Osteocyte (in vitro differentiated cells): ENCODE data around the gene RGS12. TPM values are rescaled to one million over a fixed set of nuclear protein-coding genes. Genes with fewer than 3 reads are reported as not detected.

Source experiments
- DNase-seq: peaks from one replicate; pipeline ENCODE4 v3.0.0; 2021; ENCODE audit warnings: mixed read lengths; ENCODE audit not compliant: unreplicated experiment; ENCODE audit errors: extremely low spot score
- H3K27ac Mint-ChIP-seq: one replicate; pipeline ENCODE4 v1.8.0; 2021; ENCODE audit warnings: mild to moderate bottlenecking, mixed read lengths; ENCODE audit not compliant: unreplicated experiment
- H3K27me3 Mint-ChIP-seq: one replicate; pipeline ENCODE4 v1.8.0; 2021; ENCODE audit warnings: mixed read lengths; ENCODE audit not compliant: unreplicated experiment
- H3K36me3 Mint-ChIP-seq: one replicate; pipeline ENCODE4 v1.8.0; 2021; ENCODE audit warnings: mixed read lengths; ENCODE audit not compliant: unreplicated experiment
- H3K4me1 Mint-ChIP-seq: one replicate; pipeline ENCODE4 v1.8.0; 2021; ENCODE audit warnings: mixed read lengths; ENCODE audit not compliant: unreplicated experiment
- H3K4me3 Mint-ChIP-seq: one replicate; pipeline ENCODE4 v1.8.0; 2021; ENCODE audit warnings: mild to moderate bottlenecking, moderate library complexity, mixed read lengths; ENCODE audit not compliant: unreplicated experiment
- H3K9me3 Mint-ChIP-seq: one replicate; pipeline ENCODE4 v1.8.0; 2021; ENCODE audit warnings: mixed read lengths; ENCODE audit not compliant: unreplicated experiment
- total RNA-seq: library from RNA; stranded (reverse); gene quantifications from 2 replicates; pipeline ENCODE4 v1.2.1, GENCODE V29; 2021
- TF ChIP-seq, protein P1 (sequence below): fragments of 200-600 bp; sonication (generic); IDR thresholded peaks from 2 replicates; pipeline ENCODE4 v1.5.0; 2021; ENCODE audit warnings: antibody characterized with exemption, mild to moderate bottlenecking, moderate library complexity

RGS12 gene
- total RNA-seq, 1 donor from 2014 or later: 32.5 TPM

DNA sequence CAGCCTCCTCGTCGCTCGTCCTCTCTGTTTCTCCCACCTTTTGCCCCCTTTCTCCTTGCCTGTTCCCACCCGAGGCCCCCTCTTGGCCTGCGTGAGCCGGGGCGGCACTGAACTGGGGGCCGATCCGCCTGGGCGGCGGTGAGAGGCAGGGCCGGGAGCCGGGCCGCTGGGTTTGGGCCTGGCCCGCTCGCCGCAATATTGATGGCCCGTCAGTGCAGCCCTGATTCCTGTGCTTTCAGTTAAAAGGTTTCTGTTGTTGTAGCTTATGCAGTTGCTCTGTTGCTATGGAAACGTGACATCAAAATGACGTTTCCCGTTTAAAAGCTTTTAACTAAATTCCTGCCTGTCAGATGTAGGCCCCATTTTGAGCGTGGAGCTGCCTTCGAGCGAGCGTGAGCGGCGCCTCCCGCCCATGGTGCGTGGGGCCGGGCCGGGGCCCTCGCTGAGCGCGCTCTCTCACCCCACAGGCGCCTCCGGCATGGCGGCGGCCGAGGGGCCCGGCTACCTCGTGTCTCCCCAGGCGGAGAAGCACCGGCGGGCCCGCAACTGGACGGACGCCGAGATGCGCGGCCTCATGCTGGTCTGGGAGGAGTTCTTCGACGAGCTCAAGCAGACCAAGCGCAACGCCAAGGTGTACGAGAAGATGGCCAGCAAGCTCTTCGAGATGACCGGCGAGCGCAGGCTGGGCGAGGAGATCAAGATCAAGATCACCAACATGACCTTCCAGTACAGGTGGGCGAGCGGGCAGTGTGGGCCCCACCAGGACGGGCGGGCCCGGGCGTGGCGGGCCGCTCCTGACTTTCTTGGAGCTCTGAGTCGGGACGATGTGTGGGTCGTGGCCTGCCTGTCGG, 43.8 kb upstream of the RGS12 start, which contains the start of gene MSANTD1:
MSANTD1 (plus strand) TSS at position 349 of the 851 bp plus-strand sequence; CDS start at position 413, 64 bp downstream.
- Mint-ChIP-seq H3K4me1 (no peaks in the 10 kb centered on the region), H3K27ac (no peak within 1 kb of the TSS), H3K4me3 (no peak within 1 kb of the TSS), H3K36me3 (no peaks in the 10 kb centered on the region), H3K27me3 (no peaks in the 10 kb centered on the region), H3K9me3 (no peaks in the 10 kb centered on the region)
- TF ChIP-seq, protein P1, sequence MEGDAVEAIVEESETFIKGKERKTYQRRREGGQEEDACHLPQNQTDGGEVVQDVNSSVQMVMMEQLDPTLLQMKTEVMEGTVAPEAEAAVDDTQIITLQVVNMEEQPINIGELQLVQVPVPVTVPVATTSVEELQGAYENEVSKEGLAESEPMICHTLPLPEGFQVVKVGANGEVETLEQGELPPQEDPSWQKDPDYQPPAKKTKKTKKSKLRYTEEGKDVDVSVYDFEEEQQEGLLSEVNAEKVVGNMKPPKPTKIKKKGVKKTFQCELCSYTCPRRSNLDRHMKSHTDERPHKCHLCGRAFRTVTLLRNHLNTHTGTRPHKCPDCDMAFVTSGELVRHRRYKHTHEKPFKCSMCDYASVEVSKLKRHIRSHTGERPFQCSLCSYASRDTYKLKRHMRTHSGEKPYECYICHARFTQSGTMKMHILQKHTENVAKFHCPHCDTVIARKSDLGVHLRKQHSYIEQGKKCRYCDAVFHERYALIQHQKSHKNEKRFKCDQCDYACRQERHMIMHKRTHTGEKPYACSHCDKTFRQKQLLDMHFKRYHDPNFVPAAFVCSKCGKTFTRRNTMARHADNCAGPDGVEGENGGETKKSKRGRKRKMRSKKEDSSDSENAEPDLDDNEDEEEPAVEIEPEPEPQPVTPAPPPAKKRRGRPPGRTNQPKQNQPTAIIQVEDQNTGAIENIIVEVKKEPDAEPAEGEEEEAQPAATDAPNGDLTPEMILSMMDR: no peak
- no peak for DNase-seq

DNA sequence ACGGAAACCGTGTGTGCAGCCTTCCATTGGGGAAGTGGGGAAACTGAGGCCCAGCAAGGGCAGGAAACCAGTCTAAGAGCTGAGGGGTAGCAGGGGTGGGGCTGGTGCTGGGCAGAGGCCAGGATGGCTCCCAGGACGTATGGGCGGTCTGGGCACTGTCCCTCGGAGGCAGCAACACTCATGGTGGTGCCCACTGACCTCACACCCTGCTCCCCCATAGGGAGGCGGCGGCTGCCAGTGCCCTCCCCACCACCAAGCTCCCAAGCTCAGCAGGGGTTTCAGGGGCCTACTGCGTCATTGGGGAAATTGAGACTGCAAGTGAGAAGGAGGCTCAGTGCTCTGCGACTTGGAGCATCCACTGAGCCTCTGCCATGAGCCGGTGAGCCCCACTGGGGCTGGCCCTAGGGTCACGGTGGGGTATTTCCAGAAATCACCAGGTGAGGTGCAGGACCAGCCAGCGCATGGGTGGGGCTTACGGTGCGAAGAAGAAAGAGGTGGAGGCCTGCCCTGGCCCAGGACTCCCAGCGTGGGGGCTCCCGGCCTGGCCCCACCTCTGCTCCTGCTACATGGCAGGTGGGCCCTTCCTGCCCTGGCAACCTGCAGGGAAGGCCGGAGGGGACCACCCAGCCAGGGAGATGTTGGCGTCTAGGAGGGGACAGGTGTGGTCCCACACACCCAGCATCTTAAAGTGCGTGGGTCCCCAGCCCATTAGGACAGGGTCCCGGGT, 42.9 kb upstream of the RGS12 start:
- no peaks in the 10 kb centered on the region for H3K4me1 Mint-ChIP-seq
- no peaks in the 10 kb centered on the region for H3K27me3 Mint-ChIP-seq
- DNase-seq: no peak
- no peak overlapping the region for H3K27ac Mint-ChIP-seq
- no peaks in the 10 kb centered on the region for H3K9me3 Mint-ChIP-seq
- H3K36me3 Mint-ChIP-seq: no peaks in the 10 kb centered on the region
- no peak overlapping the region for H3K4me3 Mint-ChIP-seq
- TF ChIP-seq, protein P1: no peak

DNA sequence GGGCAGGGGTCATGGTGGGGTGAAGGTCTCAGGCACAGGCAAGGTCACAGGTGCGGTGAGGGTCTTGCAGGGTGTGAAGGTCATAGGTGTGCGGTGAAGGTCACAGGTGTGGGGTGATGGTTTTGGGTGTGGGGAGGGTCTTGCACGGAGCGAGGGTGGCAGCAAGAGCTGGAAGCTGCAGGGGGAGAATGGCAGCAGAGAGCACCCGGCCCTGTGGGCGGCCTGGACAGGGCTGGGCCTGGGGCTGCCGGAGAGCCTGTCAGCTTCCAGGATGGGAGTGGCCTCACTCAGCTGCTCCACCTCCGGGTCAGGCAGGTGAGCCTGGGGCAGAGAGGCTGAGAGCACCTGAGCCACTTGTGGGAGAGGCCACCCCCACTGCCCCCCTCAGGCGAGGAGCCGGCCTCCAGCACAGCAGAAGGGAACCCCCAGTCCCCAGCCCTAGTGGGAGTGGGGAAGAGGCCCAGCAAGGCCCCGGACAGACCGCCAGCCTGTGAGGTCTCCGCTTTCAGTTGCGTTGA, 42.3 kb upstream of the RGS12 start:
- Mint-ChIP-seq H3K9me3 (no peaks in the 10 kb centered on the region), H3K27me3 (no peaks in the 10 kb centered on the region), H3K27ac (no peak overlapping the region), H3K4me3 (no peak overlapping the region), H3K4me1 (no peaks in the 10 kb centered on the region), H3K36me3 (no peaks in the 10 kb centered on the region)
- DNase-seq: no peak
- TF ChIP-seq, protein P1: no peak

DNA sequence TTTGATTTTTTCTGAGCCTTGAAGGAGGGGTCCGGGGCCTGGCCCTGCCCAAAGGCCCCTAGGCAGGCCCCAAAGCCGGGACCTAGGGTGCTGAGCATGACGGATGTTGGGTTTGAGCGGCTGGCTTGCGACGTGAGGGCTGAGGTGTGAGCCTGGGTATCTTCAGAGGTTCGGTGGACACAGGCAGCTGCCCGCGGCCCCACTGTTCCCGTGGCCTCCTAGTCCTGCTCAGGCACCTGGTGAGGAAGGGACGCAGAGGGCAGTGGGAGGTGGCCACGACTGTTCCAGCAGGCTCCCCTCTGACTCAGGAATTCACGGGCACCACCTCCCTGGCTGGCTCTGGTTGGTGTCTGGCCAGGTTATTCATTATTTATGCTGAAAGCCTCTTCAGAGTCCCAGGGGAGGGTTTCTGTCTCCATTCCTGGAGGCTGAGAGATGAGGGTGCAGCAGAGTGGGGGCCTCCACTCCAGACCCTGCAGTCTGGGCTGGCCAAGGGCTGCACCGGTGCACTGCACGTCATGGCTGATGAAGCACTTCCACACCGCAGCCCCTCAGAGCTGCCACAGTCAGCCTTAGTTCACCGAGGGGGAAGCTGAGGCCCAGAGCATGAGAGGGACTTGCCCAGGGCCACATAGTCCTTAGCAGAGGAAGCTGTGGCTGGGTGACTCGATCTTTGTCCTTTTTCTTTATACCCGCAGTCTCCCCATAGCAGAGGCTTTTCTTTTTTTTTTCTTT, 41.7 kb upstream of the RGS12 start:
- Mint-ChIP-seq H3K9me3 (no peaks in the 10 kb centered on the region), H3K27me3 (no peaks in the 10 kb centered on the region), H3K27ac (no peak overlapping the region), H3K36me3 (no peaks in the 10 kb centered on the region), H3K4me3 (no peak overlapping the region), H3K4me1 (no peaks in the 10 kb centered on the region)
- DNase-seq: no peak
- TF ChIP-seq, protein P1: no peak
